ENCODE data around the gene ARL6IP4. TPM values are rescaled to one million over a fixed set of nuclear protein-coding genes. Genes with fewer than 3 reads are reported as not detected.

Gene ARL6IP4
- polyA plus RNA-seq, 2 of the 4 experiments (the other 2 are of a cell fraction), result 208 to 209 TPM

DNA sequence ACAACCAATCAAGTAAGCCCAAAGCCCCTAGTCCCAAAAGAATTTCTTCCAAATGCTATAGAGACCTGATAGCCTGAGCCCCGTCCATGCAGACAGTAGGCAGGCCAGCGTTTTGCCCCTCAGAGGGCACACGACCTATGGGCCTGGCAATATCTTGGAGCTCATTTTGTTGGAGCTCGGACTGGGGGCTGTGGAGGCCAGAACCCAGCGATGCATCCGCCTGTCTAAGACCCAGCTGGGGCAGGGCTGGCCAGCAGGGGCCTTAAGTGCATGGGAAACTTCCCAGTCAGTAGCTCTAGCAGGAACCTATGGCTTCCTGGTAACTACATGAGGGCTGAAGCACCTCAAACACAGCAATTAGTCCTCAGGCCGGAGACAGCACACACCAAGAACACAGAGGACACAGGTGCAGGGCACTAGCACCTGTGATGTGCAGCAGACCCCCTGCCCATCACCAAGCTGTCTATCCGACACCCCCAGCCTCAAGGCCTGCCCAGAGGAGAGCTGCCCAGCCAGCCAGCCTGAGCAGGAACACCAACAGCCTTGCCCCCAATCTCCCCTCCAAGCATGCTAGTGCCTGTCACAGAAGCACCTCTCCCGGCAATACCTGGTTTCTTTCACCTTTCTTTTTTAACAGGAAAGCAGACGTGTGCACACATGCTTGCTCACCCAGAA lies 50.8 kb downstream of the ARL6IP4 start:
- Histone ChIP-seq H3K27ac (no peak overlapping the region), H3K4me2 (no peak overlapping the region), H3K4me3 (no peak overlapping the region), H3K9me3 (no peaks in the 10 kb centered on the region), H3K4me1 (peaks cover 14% of the 10 kb centered on the region; the same call in 2 of the 3 replicates)
- ChIA-PET CTCF (interaction anchor here (0.7 to 6.4 kb wide), 4 partner anchors 14 to 145 kb away, joined by 3 to 47 read pairs (median 4); partner anchors contain the start of gene PITPNM2), POLR2A (no interaction called here)
- no peak for TF ChIP-seq CBX2 (IDR thresholded peaks at IDR 0.05; ENCODE audit: borderline replicate concordance, low read depth)
- no peak for ATAC-seq
- WGBS (ENCODE audit: missing lambda C conversion rate), result 88% methylated on average over 10 of the region's 10 CpGs
- no peak for FAIRE-seq
- DNase-seq (ENCODE audit: low read depth in 1 of 2, low spot score in 1 of 2), result no peak

Small RNA genes within 50 kb of the gene (small RNA-seq; reads per million reads assigned to genes)
- gene ARL6IP4 (0 to 0.04 (median 0) reads per million in 6 experiments), gene MIR4304 (0 reads per million in 6 experiments)

Other genes with a start within 250 kb of the ARL6IP4 start
- gene HCAR1, start 249.8 kb upstream of the ARL6IP4 start, polyA plus RNA-seq (2011; rRNA removed), result 0.05 and 0.07 TPM in 2 replicates
- 0.01 to 0.07 TPM (median 0.03 TPM) in 3 replicates for gene HCAR1, start 249.8 kb upstream of the ARL6IP4 start, polyA plus RNA-seq (2017; fragmentation: RNase III; extraction: RNeasy Plus Mini Kit Qiagen cat#74134 plus additional on column Dnase treatment)
- gene DENR, start 227.9 kb upstream of the ARL6IP4 start, polyA plus RNA-seq (2011; rRNA removed), result 65.7 and 98.2 TPM in 2 replicates
- 72.6 to 77.4 TPM (median 76.0 TPM) in 3 replicates for gene DENR, start 227.9 kb upstream of the ARL6IP4 start, polyA plus RNA-seq (2017; fragmentation: RNase III; extraction: RNeasy Plus Mini Kit Qiagen cat#74134 plus additional on column Dnase treatment)
- gene CCDC62, start 206.1 kb upstream of the ARL6IP4 start, polyA plus RNA-seq (2011; rRNA removed), result 0.12 and 0.18 TPM in 2 replicates
- 0.08 to 0.19 TPM (median 0.17 TPM) in 3 replicates for gene CCDC62, start 206.1 kb upstream of the ARL6IP4 start, polyA plus RNA-seq (2017; fragmentation: RNase III; extraction: RNeasy Plus Mini Kit Qiagen cat#74134 plus additional on column Dnase treatment)
- gene HIP1R, start 145.2 kb upstream of the ARL6IP4 start, polyA plus RNA-seq (2011; rRNA removed), result 9.0 and 10.3 TPM in 2 replicates
- 9.1 to 11.2 TPM (median 10.6 TPM) in 3 replicates for gene HIP1R, start 145.2 kb upstream of the ARL6IP4 start, polyA plus RNA-seq (2017; fragmentation: RNase III; extraction: RNeasy Plus Mini Kit Qiagen cat#74134 plus additional on column Dnase treatment)
- gene VPS37B, start 84.6 kb upstream of the ARL6IP4 start, polyA plus RNA-seq (2011; rRNA removed), result 14.4 and 18.6 TPM in 2 replicates
- 16.0 to 17.0 TPM (median 16.2 TPM) in 3 replicates for gene VPS37B, start 84.6 kb upstream of the ARL6IP4 start, polyA plus RNA-seq (2017; fragmentation: RNase III; extraction: RNeasy Plus Mini Kit Qiagen cat#74134 plus additional on column Dnase treatment)
- gene ABCB9, start 14.2 kb upstream of the ARL6IP4 start, polyA plus RNA-seq (2011; rRNA removed), result 2.7 and 3.1 TPM in 2 replicates
- gene ABCB9, start 14.2 kb upstream of the ARL6IP4 start, polyA plus RNA-seq (2017; fragmentation: RNase III; extraction: RNeasy Plus Mini Kit Qiagen cat#74134 plus additional on column Dnase treatment), result 4.8 to 5.8 TPM (median 5.0 TPM) in 3 replicates
- 11.0 and 11.8 TPM in 2 replicates for gene OGFOD2, start 5.4 kb upstream of the ARL6IP4 start, polyA plus RNA-seq (2011; rRNA removed)
- gene OGFOD2, start 5.4 kb upstream of the ARL6IP4 start, polyA plus RNA-seq (2017; fragmentation: RNase III; extraction: RNeasy Plus Mini Kit Qiagen cat#74134 plus additional on column Dnase treatment), result 15.7 to 18.2 TPM (median 17.5 TPM) in 3 replicates
- gene PITPNM2, start 170.4 kb downstream of the ARL6IP4 start, polyA plus RNA-seq (2011; rRNA removed), result 2.6 and 4.3 TPM in 2 replicates
- gene PITPNM2, start 170.4 kb downstream of the ARL6IP4 start, polyA plus RNA-seq (2017; fragmentation: RNase III; extraction: RNeasy Plus Mini Kit Qiagen cat#74134 plus additional on column Dnase treatment), result 10.8 to 14.6 TPM (median 13.6 TPM) in 3 replicates

Data from A549 (cell line).